Measurements from ENCODE around the gene MTR. TPM values are rescaled to one million over a fixed set of nuclear protein-coding genes. Genes with fewer than 3 reads are reported as not detected.

Gene MTR
- total RNA-seq, 1 experiment from 2014 or later = 54.6 TPM

- no peak overlapping the region for H3K4me3 Mint-ChIP-seq (ENCODE audit: unreplicated experiment)
- no peaks in the 10 kb centered on the region for H3K27me3 Mint-ChIP-seq (ENCODE audit: insufficient read depth, unreplicated experiment)
- no peaks in the 10 kb centered on the region for H3K9me3 Mint-ChIP-seq (ENCODE audit: unreplicated experiment)
- TF ChIP-seq CTCF (IDR thresholded peaks at IDR 0.05; ENCODE audit: unreplicated experiment) = no peak
- CTCF ChIA-PET = interaction anchor here (0.6 to 2.4 kb wide), 6 partner anchors 9 to 311 kb away, joined by 3 to 13 read pairs (median 6); partner anchors contain the start of gene MTR
- intact Hi-C loops (cut with micrococcal nuclease) = no loop called here
- POLR2A ChIA-PET = interaction anchor here (0.6 to 10.9 kb wide), 5 partner anchors 10 to 573 kb away, joined by 3 to 81 read pairs (median 3); partner anchors contain the start of gene MTR
- no peaks in the 10 kb centered on the region for H3K4me1 Mint-ChIP-seq (ENCODE audit: insufficient read depth, unreplicated experiment)
- peaks cover 73% of the 10 kb centered on the region for H3K36me3 Mint-ChIP-seq (ENCODE audit: insufficient read depth, unreplicated experiment)
- BruUV-seq (replicated peaks) = no TSS peak
- DNase-seq (ENCODE audit: unreplicated experiment) = no peak
- H3K27ac Mint-ChIP-seq (ENCODE audit: low read depth, unreplicated experiment) = no peak overlapping the region
Measured at GRCh38 chr1:236810018-236810417, 14.9 kb downstream of the MTR start.

GRCh38 chr1:236812334-236813030 lies 17.4 kb downstream of the MTR start:
- Mint-ChIP-seq H3K27me3 (ENCODE audit: insufficient read depth, unreplicated experiment) (no peaks in the 10 kb centered on the region), H3K36me3 (ENCODE audit: insufficient read depth, unreplicated experiment) (peaks cover 87% of the 10 kb centered on the region), H3K27ac (ENCODE audit: low read depth, unreplicated experiment) (no peak overlapping the region), H3K9me3 (ENCODE audit: unreplicated experiment) (no peaks in the 10 kb centered on the region), H3K4me3 (ENCODE audit: unreplicated experiment) (no peak overlapping the region), H3K4me1 (ENCODE audit: insufficient read depth, unreplicated experiment) (no peaks in the 10 kb centered on the region)
- intact Hi-C loops (cut with micrococcal nuclease) = no loop called here
- ChIA-PET POLR2A (interaction anchor here (0.5 to 10.9 kb wide), 10 partner anchors 11 to 996 kb away, joined by 3 to 81 read pairs (median 3); partner anchors contain the start of gene MTR), CTCF (interaction anchor here (0.6 to 2.2 kb wide), 8 partner anchors 9 to 1951 kb away, joined by 3 to 7 read pairs (median 5); partner anchors contain the start of gene MTR)
- TF ChIP-seq CTCF (IDR thresholded peaks at IDR 0.05; ENCODE audit: unreplicated experiment) = no peak
- DNase-seq (ENCODE audit: unreplicated experiment) = no peak
- BruUV-seq (replicated peaks) = no TSS peak

GRCh38 chr1:236815941-236816340 lies 20.8 kb downstream of the MTR start:
- POLR2A ChIA-PET = no interaction called here
- no peaks in the 10 kb centered on the region for H3K9me3 Mint-ChIP-seq (ENCODE audit: unreplicated experiment)
- H3K27me3 Mint-ChIP-seq (ENCODE audit: insufficient read depth, unreplicated experiment) = no peaks in the 10 kb centered on the region
- intact Hi-C loops (cut with micrococcal nuclease) = no loop called here
- H3K4me3 Mint-ChIP-seq (ENCODE audit: unreplicated experiment) = no peak overlapping the region
- CTCF ChIA-PET = interaction anchor here (0.7 kb wide), 1 partner anchor 38 kb away, joined by 3 read pairs; no protein-coding TSS in a partner anchor
- no peak for DNase-seq (ENCODE audit: unreplicated experiment)
- peaks cover 87% of the 10 kb centered on the region for H3K36me3 Mint-ChIP-seq (ENCODE audit: insufficient read depth, unreplicated experiment)
- H3K27ac Mint-ChIP-seq (ENCODE audit: low read depth, unreplicated experiment) = no peak overlapping the region
- no peaks in the 10 kb centered on the region for H3K4me1 Mint-ChIP-seq (ENCODE audit: insufficient read depth, unreplicated experiment)
- BruUV-seq (replicated peaks) = no TSS peak
- no peak for TF ChIP-seq CTCF (IDR thresholded peaks at IDR 0.05; ENCODE audit: unreplicated experiment)

- no peak for TF ChIP-seq CTCF (IDR thresholded peaks at IDR 0.05; ENCODE audit: unreplicated experiment)
- H3K9me3 Mint-ChIP-seq (ENCODE audit: unreplicated experiment) = no peaks in the 10 kb centered on the region
- no TSS peak for BruUV-seq (replicated peaks)
- no peaks in the 10 kb centered on the region for H3K4me1 Mint-ChIP-seq (ENCODE audit: insufficient read depth, unreplicated experiment)
- ChIA-PET CTCF (interaction anchor here (0.9 to 1.1 kb wide), 2 partner anchors 20 to 211 kb away, joined by 3 to 4 read pairs; no protein-coding TSS in a partner anchor), POLR2A (interaction anchor here (0.6 to 1.7 kb wide), 3 partner anchors 25 to 877 kb away, joined by 3 to 9 read pairs (median 4); partner anchors contain the start of gene MTR)
- peaks cover 92% of the 10 kb centered on the region for H3K36me3 Mint-ChIP-seq (ENCODE audit: insufficient read depth, unreplicated experiment)
- no peaks in the 10 kb centered on the region for H3K27me3 Mint-ChIP-seq (ENCODE audit: insufficient read depth, unreplicated experiment)
- intact Hi-C loops (cut with micrococcal nuclease) = no loop called here
- no peak overlapping the region for H3K27ac Mint-ChIP-seq (ENCODE audit: low read depth, unreplicated experiment)
- H3K4me3 Mint-ChIP-seq (ENCODE audit: unreplicated experiment) = no peak overlapping the region
- no peak for DNase-seq (ENCODE audit: unreplicated experiment)
Measured at GRCh38 chr1:236819856-236820255, 24.8 kb downstream of the MTR start.

All from MCF 10A (cell line).